Coronary artery (tissue), 2 donors: Measurements from ENCODE around the gene RNF4.
"Not testable (repeated sequence)": the region's sequence is repeated elsewhere in the genome, so short reads cannot be mapped to it uniquely, and the experiment has no call there.

ENCODE experiments used
- DNase-seq: peaks from one replicate; pipeline ENCODE4 v3.0.0-alpha.2; 2017; ENCODE audit warnings: low spot score
- H3K27ac ChIP-seq, 2 donors: fragments of 200-600 bp; sonication (generic); one replicate each; pipeline ENCODE4 v1.5.1; 2016 to 2019
- H3K4me3 ChIP-seq: fragments of 200-600 bp; sonication (generic); 2 replicates; pipeline ENCODE4 v1.5.1; 2016; ENCODE audit warnings: mild to moderate bottlenecking, moderate library complexity
- TF ChIP-seq, protein P1 (sequence below): fragments of 200-600 bp; sonication (generic); IDR thresholded peaks from one replicate; pipeline ENCODE4 v1.5.1; 2019; ENCODE audit warnings: antibody characterized with exemption

RNF4 gene

DNA sequence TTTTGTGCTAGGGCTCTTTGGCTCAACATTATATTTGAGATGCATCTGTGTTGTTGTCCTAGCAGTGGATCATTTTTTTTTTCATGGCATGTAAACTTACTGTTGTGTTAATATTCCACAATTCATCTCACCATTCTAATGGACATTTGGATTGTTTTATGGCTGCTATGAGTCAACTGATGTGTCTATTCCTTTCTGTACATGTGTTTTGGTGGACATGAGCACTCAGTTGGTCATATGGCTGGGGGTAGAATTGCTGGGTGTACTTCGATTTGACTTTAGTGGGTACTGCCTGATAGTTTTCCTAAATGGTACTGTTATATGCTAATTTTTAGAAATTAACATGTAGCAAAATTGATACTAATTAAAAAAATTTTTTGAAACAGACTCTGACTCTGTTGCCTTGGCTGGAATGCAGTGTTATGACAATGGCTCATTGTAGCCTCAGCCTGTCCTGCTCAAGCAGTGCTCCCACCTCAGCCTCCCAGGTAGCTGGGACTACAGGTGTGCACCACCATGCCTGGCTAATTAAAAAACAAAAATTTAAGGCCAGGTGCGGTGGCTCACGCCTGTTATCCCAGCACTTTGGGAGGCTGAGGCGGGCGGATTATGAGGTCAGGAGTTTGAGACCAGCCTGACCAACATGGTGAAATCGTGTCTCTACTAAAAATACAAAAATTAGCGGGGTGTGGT lies 76.6 kb downstream of the RNF4 start:
- H3K4me3 ChIP-seq = no peak overlapping the region
- no peak overlapping the region for H3K27ac ChIP-seq
- DNase-seq = no peak
- TF ChIP-seq, protein P1, sequence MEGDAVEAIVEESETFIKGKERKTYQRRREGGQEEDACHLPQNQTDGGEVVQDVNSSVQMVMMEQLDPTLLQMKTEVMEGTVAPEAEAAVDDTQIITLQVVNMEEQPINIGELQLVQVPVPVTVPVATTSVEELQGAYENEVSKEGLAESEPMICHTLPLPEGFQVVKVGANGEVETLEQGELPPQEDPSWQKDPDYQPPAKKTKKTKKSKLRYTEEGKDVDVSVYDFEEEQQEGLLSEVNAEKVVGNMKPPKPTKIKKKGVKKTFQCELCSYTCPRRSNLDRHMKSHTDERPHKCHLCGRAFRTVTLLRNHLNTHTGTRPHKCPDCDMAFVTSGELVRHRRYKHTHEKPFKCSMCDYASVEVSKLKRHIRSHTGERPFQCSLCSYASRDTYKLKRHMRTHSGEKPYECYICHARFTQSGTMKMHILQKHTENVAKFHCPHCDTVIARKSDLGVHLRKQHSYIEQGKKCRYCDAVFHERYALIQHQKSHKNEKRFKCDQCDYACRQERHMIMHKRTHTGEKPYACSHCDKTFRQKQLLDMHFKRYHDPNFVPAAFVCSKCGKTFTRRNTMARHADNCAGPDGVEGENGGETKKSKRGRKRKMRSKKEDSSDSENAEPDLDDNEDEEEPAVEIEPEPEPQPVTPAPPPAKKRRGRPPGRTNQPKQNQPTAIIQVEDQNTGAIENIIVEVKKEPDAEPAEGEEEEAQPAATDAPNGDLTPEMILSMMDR = no peak

DNA sequence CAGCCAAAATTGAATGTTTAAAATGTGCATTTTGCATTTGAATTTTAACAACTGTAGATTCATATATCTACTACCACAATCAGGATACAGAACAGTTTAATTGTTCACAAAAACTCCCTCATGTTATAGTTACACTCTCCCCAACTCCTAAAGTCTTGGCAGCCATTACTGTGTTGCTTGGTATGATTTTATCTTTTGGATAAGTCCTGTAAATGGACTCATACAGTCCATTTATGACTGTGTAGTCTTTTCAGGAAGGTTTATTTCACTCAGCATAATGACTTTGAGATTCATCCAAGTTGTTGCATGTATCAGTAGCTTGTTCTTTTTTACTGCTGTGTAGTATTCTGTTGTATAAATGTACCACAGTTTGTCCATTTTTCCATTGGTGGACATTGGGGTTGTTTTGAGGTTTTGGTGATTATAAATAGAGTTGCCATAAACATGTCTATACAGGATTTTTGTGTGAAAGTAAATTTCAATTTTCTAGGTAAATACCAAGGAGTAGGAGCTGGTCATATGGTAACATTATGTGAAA lies 77.4 kb downstream of the RNF4 start:
- Histone ChIP-seq H3K27ac (no peak overlapping the region), H3K4me3 (no peak overlapping the region)
- TF ChIP-seq, protein P1 = no peak
- DNase-seq = no peak

DNA sequence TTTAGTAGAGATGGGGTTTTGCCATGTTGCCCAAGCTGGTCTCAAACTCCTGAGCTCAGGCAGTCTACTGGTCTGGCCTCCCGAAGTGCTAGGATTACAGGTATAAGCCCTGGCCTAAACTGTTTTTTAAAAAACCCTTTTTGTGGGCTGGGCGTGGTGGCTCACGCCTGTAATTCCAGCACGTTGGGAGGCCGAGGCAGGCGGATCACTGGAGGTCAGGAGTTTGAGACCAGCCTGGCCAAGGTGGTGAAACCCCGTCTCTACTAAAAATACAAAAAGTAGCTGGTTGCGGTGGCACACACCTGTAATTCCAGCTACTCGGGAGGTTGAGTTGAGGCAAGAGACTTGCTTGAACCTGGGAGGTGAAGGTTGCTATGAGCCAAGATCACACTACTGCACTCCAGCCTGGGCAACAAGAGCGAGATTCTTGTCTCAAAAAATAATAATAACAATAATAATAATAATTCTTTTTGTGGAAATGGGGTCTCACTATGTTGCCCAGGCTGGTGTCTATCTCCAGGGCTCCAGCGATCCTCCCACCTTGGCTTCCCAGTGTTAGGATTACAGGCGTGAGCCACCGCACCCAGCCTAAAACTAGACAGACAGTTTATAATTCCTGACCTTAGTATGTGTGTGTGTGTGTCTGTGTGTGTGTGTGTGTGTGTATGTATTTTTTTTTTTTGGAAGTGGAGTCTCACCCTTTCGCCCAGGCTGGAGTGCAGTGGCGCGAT lies 78.2 kb downstream of the RNF4 start:
- DNase-seq, H3K27ac ChIP-seq, H3K4me3 ChIP-seq: not testable (repeated sequence)

DNA sequence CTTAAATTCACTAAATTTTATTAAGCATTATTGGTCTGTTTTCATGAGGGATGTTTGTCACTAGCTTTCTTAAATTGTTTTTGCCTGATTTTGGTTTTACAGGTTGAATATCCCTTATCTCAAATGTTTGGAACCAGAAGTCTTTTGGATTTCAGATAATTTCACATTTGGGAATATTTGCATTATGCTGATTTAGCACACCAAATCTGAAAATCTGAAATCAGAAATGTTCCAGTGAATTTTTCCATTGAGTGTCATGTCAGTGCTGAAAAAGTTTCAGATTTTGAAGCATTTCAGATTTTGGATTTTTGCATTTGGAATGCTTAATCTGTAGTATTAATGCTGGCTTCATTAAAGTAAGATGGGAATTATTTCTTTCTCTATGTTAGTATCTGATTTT lies 82.2 kb downstream of the RNF4 start:
- DNase-seq = no peak
- TF ChIP-seq, protein P1 = no peak
- Histone ChIP-seq H3K4me3 (no peak overlapping the region), H3K27ac (no peak overlapping the region)

DNA sequence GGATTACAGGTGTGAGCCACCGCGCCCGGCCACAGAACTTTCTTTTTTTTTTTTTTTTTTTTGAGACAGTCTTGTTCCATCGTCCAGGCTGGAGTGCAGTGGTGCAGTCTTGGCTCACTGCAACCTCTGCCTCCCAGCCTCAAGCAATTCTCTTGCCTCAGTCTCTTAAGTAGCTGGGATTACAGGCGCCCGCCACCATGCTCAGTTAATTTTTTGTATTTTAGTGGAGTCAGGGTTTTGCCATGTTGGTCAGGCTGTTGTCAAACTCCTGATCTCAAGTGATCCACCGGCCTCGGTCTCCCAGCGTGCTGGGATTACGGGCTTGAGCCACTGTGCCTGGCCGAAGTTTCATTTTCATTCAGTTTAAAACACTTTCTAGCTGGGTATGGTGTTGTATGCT lies 83.9 kb downstream of the RNF4 start:
- Histone ChIP-seq H3K4me3 (no peak overlapping the region), H3K27ac (no peak overlapping the region)
- TF ChIP-seq, protein P1 = no peak
- DNase-seq = no peak

DNA sequence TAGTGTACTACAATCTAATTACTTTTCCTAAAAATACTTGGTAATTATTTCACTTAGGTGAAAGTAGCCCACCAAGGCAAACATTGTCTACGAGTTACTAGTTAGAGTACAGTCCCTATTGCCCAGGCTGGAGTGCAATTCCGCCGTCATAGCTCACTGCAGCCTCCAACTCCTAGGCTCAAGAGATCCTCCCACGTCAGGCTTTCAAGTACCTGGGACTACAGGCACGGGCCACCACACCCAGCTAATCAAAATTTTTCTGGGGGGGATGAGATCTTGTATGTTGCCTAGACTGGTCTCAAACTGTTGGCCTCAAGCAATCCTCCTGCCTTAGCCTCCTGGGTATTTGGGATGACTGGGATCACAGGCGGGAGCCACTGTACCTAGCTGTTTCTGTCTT lies 89.4 kb downstream of the RNF4 start:
- TF ChIP-seq, protein P1 = no peak
- Histone ChIP-seq H3K27ac (no peak overlapping the region), H3K4me3 (no peak overlapping the region)
- no peak for DNase-seq

DNA sequence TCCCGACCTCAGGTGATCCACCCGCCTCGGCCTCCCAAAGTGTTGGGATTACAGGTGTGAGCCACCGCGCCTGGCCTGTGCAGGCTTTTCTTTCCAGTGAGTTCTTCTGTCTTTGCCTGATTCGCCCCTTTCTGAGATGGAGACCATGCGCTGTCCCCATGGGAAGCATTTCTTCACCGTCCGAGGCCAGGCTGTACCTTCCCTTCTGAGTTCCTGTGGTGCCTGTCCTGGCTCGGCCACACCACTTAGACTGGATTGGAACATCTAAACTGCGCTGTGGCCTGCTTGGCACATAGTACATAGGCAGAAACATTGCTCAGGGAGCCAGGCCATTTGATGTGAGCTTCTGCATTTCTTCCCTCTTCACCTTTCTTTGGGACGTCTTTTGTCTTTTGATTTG lies 91.3 kb downstream of the RNF4 start:
- TF ChIP-seq, protein P1 = no peak
- no peak for DNase-seq
- H3K27ac ChIP-seq = no peak overlapping the region
- H3K4me3 ChIP-seq = no peak overlapping the region
